GM18526 (cell line): Measurements from ENCODE around the gene TUBD1.

Experiments used
- POLR2A ChIP-seq: IDR thresholded peaks from 3 replicates; pipeline ENCODE4 v1.6.1; 2011; ENCODE audit not compliant: insufficient read length; ENCODE audit errors: extremely low read depth

Gene TUBD1

GRCh38 chr17:59829217-59830006 is 63.3 kb downstream of the TUBD1 start:
- peak; percentile 5 for TF ChIP-seq POLR2A

GRCh38 chr17:59828819-59829216 is 63.9 kb downstream of the TUBD1 start:
- TF ChIP-seq POLR2A = peak; percentile 41

GRCh38 chr17:59828478-59828760 is 64.3 kb downstream of the TUBD1 start:
- TF ChIP-seq POLR2A = no peak

GRCh38 chr17:59827721-59828477 is 64.8 kb downstream of the TUBD1 start:
- TF ChIP-seq POLR2A = peak; percentile 69

- no peak for TF ChIP-seq POLR2A
Observed at GRCh38 chr17:59826706-59827453, 65.9 kb downstream of the TUBD1 start.

GRCh38 chr17:59825533-59826322 is 67.0 kb downstream of the TUBD1 start:
- TF ChIP-seq POLR2A = no peak

GRCh38 chr17:59815965-59816364 is 76.8 kb downstream of the TUBD1 start:
- TF ChIP-seq POLR2A = no peak

GRCh38 chr17:59814685-59815084 is 78.1 kb downstream of the TUBD1 start:
- TF ChIP-seq POLR2A = no peak

- TF ChIP-seq POLR2A = no peak
Observed at GRCh38 chr17:59814276-59814675, 78.5 kb downstream of the TUBD1 start.

- TF ChIP-seq POLR2A = no peak
Observed at GRCh38 chr17:59812139-59812538, 80.6 kb downstream of the TUBD1 start.

GRCh38 chr17:59811209-59811608 is 81.5 kb downstream of the TUBD1 start:
- TF ChIP-seq POLR2A = no peak

GRCh38 chr17:59810894-59811153 is 81.9 kb downstream of the TUBD1 start:
- TF ChIP-seq POLR2A = no peak
